Activated naive CD8-positive, alpha-beta T cell treated with anti-CD3 and anti-CD28 coated beads for 36 hours (primary cell): ENCODE data around the gene CENPU. TPM values are rescaled to one million over a fixed set of nuclear protein-coding genes. Genes with fewer than 3 reads are reported as not detected.

Experiments
- DNase-seq: peaks from one replicate; pipeline ENCODE4 v3.0.0; 2021
- H3K27ac Mint-ChIP-seq: one replicate; pipeline ENCODE4 v1.8.0; 2022; ENCODE audit warnings: mild to moderate bottlenecking, moderate library complexity, mixed read lengths
- H3K27me3 Mint-ChIP-seq: one replicate; pipeline ENCODE4 v1.8.0; 2022; ENCODE audit warnings: mild to moderate bottlenecking, mixed read lengths
- H3K36me3 Mint-ChIP-seq: one replicate; pipeline ENCODE4 v1.8.0; 2021; ENCODE audit warnings: mild to moderate bottlenecking, mixed read lengths
- H3K4me1 Mint-ChIP-seq: one replicate; pipeline ENCODE4 v1.8.0; 2021; ENCODE audit warnings: mixed read lengths
- H3K4me3 Mint-ChIP-seq: one replicate; pipeline ENCODE4 v1.8.0; 2022; ENCODE audit warnings: mild to moderate bottlenecking, moderate library complexity, mixed read lengths
- H3K9me3 Mint-ChIP-seq: one replicate; pipeline ENCODE4 v1.8.0; 2022; ENCODE audit warnings: mixed read lengths
- total RNA-seq, 2 experiments: library from RNA; stranded (reverse); gene quantifications; one replicate each; pipeline ENCODE4 v1.2.3, GENCODE V29; 2021

CENPU gene
- total RNA-seq, 2 experiments from 2014 or later = 75.0 to 77.9 TPM

DNA sequence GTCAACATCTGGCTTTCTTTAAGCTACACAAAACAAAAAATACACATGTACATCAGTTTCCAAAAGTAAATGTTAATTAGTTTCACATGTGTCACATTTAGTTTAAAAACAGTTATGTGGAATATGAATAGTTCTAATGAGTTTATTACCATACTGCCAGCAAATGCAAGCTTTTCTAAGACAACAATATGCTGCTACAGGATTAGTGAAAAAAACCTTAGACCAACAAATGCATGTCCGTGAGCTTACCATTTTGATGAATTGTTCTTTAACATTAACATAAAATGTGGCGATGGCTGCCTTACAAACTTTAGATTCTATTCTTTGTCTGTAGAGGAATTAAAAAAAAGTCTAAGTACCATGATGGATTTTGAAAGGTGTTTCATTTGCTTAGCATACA, 31.8 kb downstream of the CENPU start:
- Mint-ChIP-seq H3K4me3 (no peak overlapping the region), H3K27me3 (no peaks in the 10 kb centered on the region), H3K36me3 (peaks cover 60% of the 10 kb centered on the region), H3K9me3 (no peaks in the 10 kb centered on the region), H3K4me1 (peaks cover 8% of the 10 kb centered on the region), H3K27ac (no peak overlapping the region)
- no peak for DNase-seq

GRCh38 chr4:184699941-184700340, 34.0 kb downstream of the CENPU start:
- Mint-ChIP-seq H3K36me3 (peaks cover 57% of the 10 kb centered on the region), H3K4me3 (no peak overlapping the region), H3K27ac (no peak overlapping the region), H3K9me3 (no peaks in the 10 kb centered on the region), H3K4me1 (no peaks in the 10 kb centered on the region), H3K27me3 (no peaks in the 10 kb centered on the region)
- no peak for DNase-seq

GRCh38 chr4:184697956-184698355, 35.9 kb downstream of the CENPU start:
- DNase-seq = no peak
- Mint-ChIP-seq H3K4me3 (no peak overlapping the region), H3K27me3 (no peaks in the 10 kb centered on the region), H3K27ac (no peak overlapping the region), H3K4me1 (no peaks in the 10 kb centered on the region), H3K36me3 (peaks cover 51% of the 10 kb centered on the region), H3K9me3 (no peaks in the 10 kb centered on the region)

GRCh38 chr4:184695178-184695896, 38.6 kb downstream of the CENPU start:
- Mint-ChIP-seq H3K27me3 (no peaks in the 10 kb centered on the region), H3K36me3 (peaks cover 36% of the 10 kb centered on the region), H3K9me3 (no peaks in the 10 kb centered on the region), H3K27ac (no peak overlapping the region), H3K4me1 (no peaks in the 10 kb centered on the region), H3K4me3 (no peak overlapping the region)
- no peak for DNase-seq

- H3K4me1 Mint-ChIP-seq = no peaks in the 10 kb centered on the region
- no peak for DNase-seq
- H3K27me3 Mint-ChIP-seq = no peaks in the 10 kb centered on the region
- H3K4me3 Mint-ChIP-seq = no peak overlapping the region
- H3K27ac Mint-ChIP-seq = no peak overlapping the region
- H3K36me3 Mint-ChIP-seq = peaks cover 33% of the 10 kb centered on the region
- no peaks in the 10 kb centered on the region for H3K9me3 Mint-ChIP-seq
Observed at GRCh38 chr4:184694412-184694956, 39.4 kb downstream of the CENPU start.

GRCh38 chr4:184693056-184693455, 40.8 kb downstream of the CENPU start:
- no peak overlapping the region for H3K27ac Mint-ChIP-seq
- no peaks in the 10 kb centered on the region for H3K9me3 Mint-ChIP-seq
- H3K27me3 Mint-ChIP-seq = no peaks in the 10 kb centered on the region
- H3K36me3 Mint-ChIP-seq = peaks cover 33% of the 10 kb centered on the region
- no peak overlapping the region for H3K4me3 Mint-ChIP-seq
- H3K4me1 Mint-ChIP-seq = no peaks in the 10 kb centered on the region
- no peak for DNase-seq

GRCh38 chr4:184689681-184690080, 44.2 kb downstream of the CENPU start:
- H3K9me3 Mint-ChIP-seq = no peaks in the 10 kb centered on the region

GRCh38 chr4:184688447-184688846, 45.4 kb downstream of the CENPU start:
- Mint-ChIP-seq H3K27ac (no peak overlapping the region), H3K9me3 (no peaks in the 10 kb centered on the region), H3K27me3 (no peaks in the 10 kb centered on the region), H3K4me3 (no peak overlapping the region), H3K4me1 (no peaks in the 10 kb centered on the region), H3K36me3 (peaks cover 12% of the 10 kb centered on the region)
- no peak for DNase-seq

More at GRCh38 chr4:184689681-184690080, 44.2 kb downstream of the CENPU start:
- Mint-ChIP-seq H3K27ac (no peak overlapping the region), H3K4me3 (no peak overlapping the region), H3K36me3 (peaks cover 19% of the 10 kb centered on the region), H3K27me3 (no peaks in the 10 kb centered on the region), H3K4me1 (no peaks in the 10 kb centered on the region)
- DNase-seq = no peak

- peaks cover 10% of the 10 kb centered on the region for H3K36me3 Mint-ChIP-seq
- H3K4me3 Mint-ChIP-seq = no peak overlapping the region
- H3K27ac Mint-ChIP-seq = no peak overlapping the region
- no peaks in the 10 kb centered on the region for H3K27me3 Mint-ChIP-seq
- DNase-seq = no peak
- H3K4me1 Mint-ChIP-seq = no peaks in the 10 kb centered on the region
- H3K9me3 Mint-ChIP-seq = no peaks in the 10 kb centered on the region
Observed at GRCh38 chr4:184688005-184688404, 45.9 kb downstream of the CENPU start.

DNA sequence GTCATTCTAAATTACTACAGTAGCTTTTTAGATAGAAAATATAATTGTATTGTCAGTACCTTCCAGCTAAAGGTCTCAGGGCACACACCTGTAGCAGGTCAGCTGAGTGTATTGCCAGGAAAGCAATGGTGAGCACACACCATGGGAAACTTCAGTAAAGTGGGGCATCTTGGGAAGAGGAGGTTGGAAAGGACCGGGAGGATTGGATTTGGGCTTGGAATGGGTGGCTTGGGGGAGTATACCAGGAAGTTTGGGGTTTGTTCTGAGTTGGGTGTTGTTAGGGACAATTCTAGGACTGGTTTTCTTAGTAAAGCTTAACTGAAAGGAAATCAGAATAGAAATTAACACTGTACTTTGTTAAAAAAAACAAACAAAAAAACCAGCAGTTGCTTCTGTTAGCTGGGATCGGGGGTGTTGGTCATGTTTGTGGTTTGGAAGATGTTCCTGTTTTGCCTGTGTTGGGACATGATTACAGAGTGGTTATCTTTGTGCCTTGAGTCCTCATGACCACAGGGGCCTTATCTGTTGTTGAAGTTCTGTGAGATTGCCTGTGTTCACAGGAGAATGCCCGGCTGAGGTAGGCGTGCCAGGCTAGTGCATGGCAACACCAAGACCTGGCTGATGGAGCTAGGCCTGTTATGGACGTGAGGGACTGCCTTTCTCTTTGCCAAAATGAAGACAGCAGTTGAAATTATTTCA, 49.3 kb downstream of the CENPU start:
- Mint-ChIP-seq H3K27me3 (no peaks in the 10 kb centered on the region), H3K4me3 (no peak overlapping the region), H3K27ac (no peak overlapping the region), H3K4me1 (no peaks in the 10 kb centered on the region), H3K9me3 (no peaks in the 10 kb centered on the region), H3K36me3 (peaks cover 12% of the 10 kb centered on the region)
- no peak for DNase-seq

GRCh38 chr4:184681916-184682315, 52.0 kb downstream of the CENPU start:
- H3K27ac Mint-ChIP-seq = no peak overlapping the region
- H3K27me3 Mint-ChIP-seq = no peaks in the 10 kb centered on the region
- H3K4me3 Mint-ChIP-seq = no peak overlapping the region
- H3K4me1 Mint-ChIP-seq = no peaks in the 10 kb centered on the region
- H3K36me3 Mint-ChIP-seq = peaks cover 9% of the 10 kb centered on the region
- DNase-seq = no peak
- H3K9me3 Mint-ChIP-seq = no peaks in the 10 kb centered on the region

GRCh38 chr4:184680698-184681097, 53.2 kb downstream of the CENPU start:
- no peaks in the 10 kb centered on the region for H3K27me3 Mint-ChIP-seq
- DNase-seq = no peak
- no peak overlapping the region for H3K27ac Mint-ChIP-seq
- H3K9me3 Mint-ChIP-seq = no peaks in the 10 kb centered on the region
- peaks cover 9% of the 10 kb centered on the region for H3K36me3 Mint-ChIP-seq
- no peaks in the 10 kb centered on the region for H3K4me1 Mint-ChIP-seq
- H3K4me3 Mint-ChIP-seq = no peak overlapping the region

DNA sequence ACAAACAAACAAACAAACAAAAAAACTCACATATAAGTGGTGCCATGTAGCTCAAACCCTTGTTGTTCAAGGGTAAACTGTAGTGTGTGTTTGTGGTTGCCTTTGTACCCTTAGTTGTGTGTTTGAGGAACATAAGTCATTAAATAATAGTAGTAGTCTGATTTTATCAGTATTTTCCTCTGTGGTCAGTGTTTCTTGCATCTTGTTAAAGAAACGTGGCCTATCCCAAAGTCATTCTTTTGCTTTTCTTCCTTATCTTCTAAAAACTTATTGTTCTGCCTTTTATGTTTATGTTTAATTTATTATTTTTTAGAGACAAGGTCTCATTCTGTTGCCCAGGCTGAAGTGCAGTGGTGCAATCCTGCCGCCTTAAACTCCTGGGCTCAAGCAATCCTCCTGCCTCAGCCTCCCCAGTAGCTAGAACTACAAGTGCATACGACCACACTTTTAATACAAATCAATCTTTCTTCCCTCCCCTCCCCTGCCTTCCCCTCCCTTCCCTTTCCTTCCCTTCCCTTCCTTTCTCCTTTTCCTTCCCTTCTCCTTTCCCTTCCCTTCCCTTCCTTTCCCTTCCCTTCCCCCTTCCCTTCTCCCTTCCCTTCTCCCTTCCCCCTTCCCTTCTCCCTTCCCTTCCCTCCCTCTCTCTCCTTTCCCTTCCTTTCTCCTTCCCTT, 57.9 kb downstream of the CENPU start:
- Mint-ChIP-seq H3K27ac (no peak overlapping the region), H3K4me1 (no peaks in the 10 kb centered on the region), H3K4me3 (no peak overlapping the region), H3K27me3 (no peaks in the 10 kb centered on the region), H3K36me3 (peaks cover 5% of the 10 kb centered on the region), H3K9me3 (no peaks in the 10 kb centered on the region)
- no peak for DNase-seq

- H3K27me3 Mint-ChIP-seq = no peaks in the 10 kb centered on the region
- no peak overlapping the region for H3K4me3 Mint-ChIP-seq
- no peaks in the 10 kb centered on the region for H3K4me1 Mint-ChIP-seq
- no peak overlapping the region for H3K27ac Mint-ChIP-seq
- DNase-seq = no peak
- no peaks in the 10 kb centered on the region for H3K9me3 Mint-ChIP-seq
- peaks cover 5% of the 10 kb centered on the region for H3K36me3 Mint-ChIP-seq
Observed at GRCh38 chr4:184675018-184675417, 58.9 kb downstream of the CENPU start.

- Mint-ChIP-seq H3K36me3 (peaks cover 2% of the 10 kb centered on the region), H3K4me1 (peaks cover under 1% of the 10 kb centered on the region), H3K27ac (no peak overlapping the region)
Observed at GRCh38 chr4:184674011-184674410, 59.9 kb downstream of the CENPU start.

More at GRCh38 chr4:184674011-184674410, 59.9 kb downstream of the CENPU start:
- no peaks in the 10 kb centered on the region for H3K27me3 Mint-ChIP-seq
- no peaks in the 10 kb centered on the region for H3K9me3 Mint-ChIP-seq
- no peak overlapping the region for H3K4me3 Mint-ChIP-seq
- no peak for DNase-seq
